Measurements from ENCODE around the gene FHDC1.

GRCh38 chr4:153001626-153002025, 65.5 kb downstream of the FHDC1 start:
- TF ChIP-seq CTCF (IDR thresholded peaks at IDR 0.05) (no peak), POLR2A (IDR thresholded peaks at IDR 0.05) (no peak), EP300 (IDR thresholded peaks at IDR 0.05) (no peak)
